Stimulated activated CD4-positive, alpha-beta T cell treated with anti-CD3 and anti-CD28 coated beads, Interleukin-15, amount 100 ng/mL, for 24 hours (primary cell): ENCODE data around the gene KRTAP4-16.
"Not testable (repeated sequence)": the region's sequence is repeated elsewhere in the genome, so short reads cannot be mapped to it uniquely, and the experiment has no call there.

Source experiments
- DNase-seq: peaks from one replicate; pipeline ENCODE4 v3.0.0-alpha.2; 2020

Gene KRTAP4-16

DNA sequence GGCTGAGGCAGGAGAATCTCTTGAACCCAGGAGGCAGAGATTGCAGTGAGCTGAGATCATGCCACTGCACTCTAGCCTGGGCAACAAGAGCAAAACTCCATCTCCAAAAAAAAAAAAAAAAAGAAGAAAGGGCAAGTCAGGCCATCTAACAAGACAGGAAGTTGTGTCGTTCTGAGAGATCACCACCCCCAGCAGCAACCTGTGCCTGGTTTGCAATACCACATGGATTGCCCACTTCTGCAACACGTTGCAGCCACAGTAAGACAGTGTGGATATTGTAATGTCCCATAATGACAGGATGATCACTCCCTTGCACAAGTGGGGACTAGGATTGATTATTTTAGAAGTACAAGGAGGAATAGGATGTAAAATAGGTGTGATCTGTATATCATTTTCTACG is 33.0 kb downstream of the KRTAP4-16 start:
- no peak for DNase-seq

DNA sequence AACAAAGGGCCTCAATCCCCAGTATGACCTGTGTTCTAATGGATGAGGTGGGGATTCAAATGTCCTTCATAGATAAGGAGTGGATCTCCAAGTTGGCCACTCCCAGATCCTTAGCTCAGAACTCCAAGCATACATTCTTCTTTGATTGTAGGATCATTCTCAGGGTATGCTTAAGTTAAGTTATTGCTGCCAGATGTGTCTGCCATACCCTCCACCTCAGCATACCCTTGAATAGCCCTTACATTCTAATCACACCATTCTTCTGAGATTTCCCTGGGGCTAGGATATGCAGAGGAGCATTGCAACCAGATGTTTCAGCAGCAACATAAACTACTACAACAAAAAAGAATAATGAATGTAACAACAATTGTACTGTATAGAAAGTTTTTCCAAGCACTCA is 34.7 kb downstream of the KRTAP4-16 start:
- DNase-seq: no peak

DNA sequence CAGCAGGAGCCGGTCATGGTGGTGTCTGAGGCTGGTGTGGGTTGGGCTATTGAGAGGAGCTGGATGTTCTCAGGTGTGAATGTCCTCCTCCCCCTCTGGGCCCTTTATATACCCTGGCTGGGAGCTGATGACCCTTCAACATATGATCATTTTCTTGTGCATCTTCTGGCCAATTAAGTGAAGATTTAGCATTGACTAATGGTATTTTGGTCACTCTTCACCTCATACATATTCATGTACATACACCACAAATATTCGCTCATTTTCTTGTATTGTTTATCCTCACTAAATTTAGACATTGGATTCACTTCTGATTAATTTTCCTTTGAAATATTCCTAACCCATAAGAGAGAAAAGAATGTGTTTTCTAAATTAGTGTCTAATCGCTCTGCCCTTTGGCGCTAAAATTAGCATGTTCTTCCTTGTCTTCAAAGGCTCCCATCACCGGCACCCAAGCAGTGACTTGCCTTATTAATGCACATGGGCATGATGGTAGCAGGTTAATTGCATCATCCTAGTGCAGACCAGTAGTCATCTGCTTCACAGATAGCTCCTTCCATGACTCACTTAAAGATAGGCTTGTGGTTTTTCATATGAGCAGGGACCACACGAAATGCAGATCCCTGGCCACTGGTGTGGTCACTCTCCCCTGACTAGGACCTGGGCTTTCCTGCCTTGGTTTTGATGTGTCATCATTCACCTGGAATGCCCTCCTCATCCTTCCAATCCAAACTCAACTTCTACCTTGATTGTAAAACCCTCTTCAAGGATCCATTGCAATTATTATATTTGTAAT is 36.0 kb downstream of the KRTAP4-16 start, which contains the start of gene KRTAP2-4:
TSS of gene KRTAP2-4 (minus strand) at position 51 of the 796 bp plus-strand sequence. CDS start at position 17, 34 bp downstream.
- no peak for DNase-seq

DNA sequence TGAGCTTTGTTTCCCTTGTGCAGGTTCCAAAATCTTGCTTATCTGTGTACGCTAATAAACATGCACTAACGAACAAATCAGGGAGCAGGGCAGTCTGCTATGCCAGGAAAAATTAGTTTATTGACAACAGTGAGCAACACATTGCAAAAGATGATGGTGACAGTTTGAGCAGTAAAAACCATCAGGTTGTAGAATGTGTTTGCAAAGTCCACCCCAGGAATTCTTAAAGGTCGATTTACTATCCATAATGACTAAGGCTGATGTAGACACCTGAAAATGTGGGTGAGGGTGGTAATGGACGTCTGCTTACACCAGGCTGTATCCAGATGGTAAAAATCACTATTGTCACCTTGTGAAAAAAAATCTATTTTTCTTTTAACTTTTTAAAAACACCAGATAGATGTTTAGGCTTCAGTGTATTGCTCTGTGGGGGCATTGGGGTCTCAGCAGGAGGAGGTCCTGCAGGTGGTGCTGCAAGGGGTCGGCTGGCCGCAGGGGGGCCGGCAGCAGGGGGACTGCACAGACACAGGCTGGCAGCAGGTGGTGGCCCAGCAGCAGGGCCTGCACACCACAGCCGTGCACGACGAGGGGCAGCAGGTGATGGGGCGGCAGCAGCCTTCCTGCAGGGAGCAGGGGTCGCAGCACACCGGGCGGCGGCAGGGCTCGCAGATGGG is 36.9 kb downstream of the KRTAP4-16 start:
- DNase-seq: not testable (repeated sequence)

DNA sequence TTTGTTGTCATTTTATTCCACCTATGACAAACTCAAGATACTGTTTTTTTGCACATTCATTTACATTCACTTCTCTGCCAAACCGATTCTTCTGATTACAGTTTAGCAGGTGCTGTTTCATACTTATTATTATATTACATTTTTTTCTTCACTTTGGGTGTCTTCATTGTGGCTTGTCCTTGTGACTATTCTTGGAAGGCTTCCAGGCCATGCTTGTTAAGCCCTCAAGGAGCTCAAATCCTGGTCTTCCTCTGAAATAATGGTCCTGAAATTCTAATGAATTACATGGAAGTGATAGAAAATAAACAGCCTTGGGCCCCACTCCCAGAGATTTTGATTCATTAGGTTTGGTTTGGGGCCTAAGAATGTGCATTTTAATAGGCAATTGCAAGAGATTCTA is 37.7 kb downstream of the KRTAP4-16 start:
- no peak for DNase-seq

DNA sequence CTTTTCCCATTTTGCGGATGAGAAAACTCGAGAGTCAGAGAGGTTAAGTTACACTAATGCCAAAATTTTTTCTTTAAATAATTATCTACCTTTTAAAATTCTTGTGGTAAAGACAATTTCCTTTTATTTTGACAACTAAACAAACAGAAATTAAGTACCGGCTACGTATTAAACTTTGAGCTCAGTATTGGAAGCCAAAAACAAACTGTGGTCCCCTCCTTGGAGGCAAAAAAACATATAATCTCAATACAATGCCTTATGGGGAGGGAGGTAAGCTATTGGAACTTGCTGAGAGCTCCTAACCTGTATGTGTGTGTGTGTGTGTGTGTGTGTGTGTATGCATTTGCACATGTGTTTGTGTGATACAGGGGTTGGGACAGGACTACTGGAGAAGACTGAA is 38.6 kb downstream of the KRTAP4-16 start:
- no peak for DNase-seq

DNA sequence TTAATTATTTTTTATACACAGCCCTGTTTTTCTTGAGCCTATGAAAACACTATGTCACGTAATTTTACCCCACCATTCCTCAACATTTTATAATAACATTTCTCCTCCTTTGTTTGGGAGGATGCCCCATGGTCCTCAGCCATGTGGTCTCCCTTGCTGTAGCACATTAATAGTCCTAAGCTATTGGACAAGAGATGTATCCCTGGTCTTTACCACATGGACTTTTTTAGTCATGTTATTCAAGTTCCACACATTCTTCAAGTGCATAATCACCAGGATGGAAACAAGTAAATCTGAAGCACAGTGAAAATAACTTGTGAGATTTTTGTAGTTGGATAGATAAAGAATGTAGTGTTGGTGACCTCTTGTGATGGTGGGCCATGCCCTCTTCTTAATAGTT is 40.0 kb downstream of the KRTAP4-16 start:
- DNase-seq: no peak

DNA sequence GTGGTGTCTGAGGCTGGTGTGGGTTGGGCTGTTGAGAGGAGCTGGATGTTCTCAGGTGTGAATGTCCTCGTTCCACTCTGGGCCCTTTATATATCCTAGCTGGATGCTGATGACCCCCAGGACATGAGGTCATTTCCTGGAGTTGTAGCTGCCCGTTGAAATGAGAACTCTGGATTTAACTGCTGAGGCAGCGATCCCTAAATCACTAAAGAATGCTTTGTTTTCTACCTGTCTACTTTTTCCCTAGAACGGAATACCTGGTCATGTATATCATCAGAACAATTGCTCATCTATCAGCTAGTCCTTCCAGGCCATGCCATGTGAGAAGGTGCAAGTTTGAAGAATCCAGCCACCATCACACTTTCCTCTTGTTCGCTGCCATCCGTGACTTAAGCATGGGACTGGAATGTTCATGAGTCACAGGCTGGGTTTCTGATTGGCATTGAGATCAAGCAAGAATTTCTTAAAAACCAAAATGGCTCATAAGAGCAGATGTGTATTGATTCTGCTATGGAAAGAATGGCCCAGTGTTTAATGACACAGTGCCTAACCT is 41.9 kb downstream of the KRTAP4-16 start, which contains the start of gene KRTAP2-3:
TSS of gene KRTAP2-3 (minus strand) at position 63 of the 553 bp plus-strand sequence. CDS start 64 bp downstream, outside the sequence.
- DNase-seq: no peak

DNA sequence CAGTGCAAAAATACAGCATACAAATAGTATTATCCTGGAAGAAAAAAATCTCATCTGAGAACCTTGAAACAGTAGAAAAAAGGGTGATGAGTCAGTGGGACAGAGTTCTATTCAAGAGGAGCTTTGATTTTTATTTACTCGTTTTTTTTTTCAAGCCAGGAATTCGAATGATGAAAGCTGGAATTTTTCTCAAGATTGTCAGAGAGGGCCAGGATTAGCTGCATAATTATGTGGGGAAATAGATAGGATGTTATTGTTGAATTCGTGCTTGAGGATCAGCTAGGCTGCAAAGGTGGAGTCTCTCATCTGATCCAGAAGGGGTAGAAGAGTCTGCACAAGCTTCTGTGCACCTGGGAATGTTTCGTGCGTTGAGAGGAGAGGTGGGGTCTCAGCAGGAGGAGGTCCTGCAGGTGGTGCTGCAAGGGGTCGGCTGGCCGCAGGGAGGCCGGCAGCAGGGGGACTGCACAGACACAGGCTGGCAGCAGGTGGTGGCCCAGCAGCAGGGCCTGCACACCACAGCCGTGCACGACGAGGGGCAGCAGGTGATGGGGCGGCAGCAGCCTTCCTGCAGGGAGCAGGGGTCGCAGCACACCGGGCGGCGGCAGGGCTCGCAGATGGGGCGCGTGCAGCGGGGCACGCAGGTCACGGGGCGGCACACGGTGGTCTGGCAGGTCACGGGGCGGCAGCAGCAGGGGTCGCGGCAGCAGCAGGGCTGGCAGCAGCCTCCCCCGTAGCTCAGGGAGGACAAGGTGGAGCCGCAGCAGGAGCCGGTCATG is 42.5 kb downstream of the KRTAP4-16 start:
- DNase-seq: not testable (repeated sequence)

DNA sequence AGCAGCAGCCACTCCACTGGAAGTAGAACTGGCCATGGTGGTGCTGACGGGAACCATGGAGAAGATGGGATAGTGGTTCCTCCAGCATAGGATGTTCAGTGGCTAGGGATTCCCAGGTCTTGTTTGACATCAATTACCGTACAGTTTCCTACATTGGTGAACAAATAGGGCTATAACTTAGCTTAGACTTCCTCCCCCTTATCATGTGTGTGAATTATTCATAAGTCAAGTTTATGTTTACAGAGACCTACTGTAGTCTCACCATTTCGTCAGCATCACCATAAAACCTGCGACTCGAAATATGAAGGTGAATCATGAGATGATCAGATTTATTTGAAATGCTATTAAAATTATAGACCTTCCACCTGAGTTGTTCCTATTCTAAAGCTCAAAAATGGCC is 43.3 kb downstream of the KRTAP4-16 start:
- DNase-seq: no peak

DNA sequence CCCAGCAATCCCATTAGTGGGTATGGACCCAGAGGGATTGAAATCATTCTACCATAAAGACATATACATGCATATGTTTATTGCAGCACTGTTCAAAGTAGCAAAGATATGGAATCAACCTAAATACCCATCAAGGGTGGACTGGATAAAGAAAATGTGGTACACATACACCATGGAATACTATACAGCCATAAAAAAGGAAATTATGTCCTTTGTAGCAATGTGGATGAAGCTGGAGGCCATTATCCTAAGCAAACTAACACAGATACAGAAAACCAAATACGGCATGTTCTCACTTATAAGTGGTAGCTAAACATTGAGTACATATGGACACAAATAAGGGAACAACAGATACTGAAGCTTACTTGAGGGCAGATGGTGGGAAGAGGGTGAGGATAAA is 44.5 kb downstream of the KRTAP4-16 start:
- no peak for DNase-seq

DNA sequence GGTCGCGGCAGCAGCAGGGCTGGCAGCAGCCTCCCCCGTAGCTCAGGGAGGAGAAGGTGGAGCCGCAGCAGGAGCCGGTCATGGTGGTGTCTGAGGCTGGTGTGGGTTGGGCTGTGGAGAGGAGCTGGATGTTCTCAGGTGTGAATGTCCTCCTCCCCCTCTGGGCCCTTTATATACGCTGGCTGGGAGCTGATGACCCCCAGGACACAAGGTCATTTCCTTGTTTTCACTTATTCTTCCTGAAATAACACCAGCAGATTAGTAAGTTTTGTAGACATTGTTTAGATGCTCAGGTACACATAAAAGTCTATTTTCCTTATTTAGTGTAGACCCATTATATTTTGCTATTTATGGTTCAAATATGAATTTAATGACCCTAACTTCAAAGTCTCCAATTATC is 46.9 kb downstream of the KRTAP4-16 start, which contains the start of gene KRTAP2-2:
TSS of gene KRTAP2-2 (minus strand) at position 101 of the 400 bp plus-strand sequence. CDS start at position 82, 19 bp downstream.
- not testable (repeated sequence) for DNase-seq

DNA sequence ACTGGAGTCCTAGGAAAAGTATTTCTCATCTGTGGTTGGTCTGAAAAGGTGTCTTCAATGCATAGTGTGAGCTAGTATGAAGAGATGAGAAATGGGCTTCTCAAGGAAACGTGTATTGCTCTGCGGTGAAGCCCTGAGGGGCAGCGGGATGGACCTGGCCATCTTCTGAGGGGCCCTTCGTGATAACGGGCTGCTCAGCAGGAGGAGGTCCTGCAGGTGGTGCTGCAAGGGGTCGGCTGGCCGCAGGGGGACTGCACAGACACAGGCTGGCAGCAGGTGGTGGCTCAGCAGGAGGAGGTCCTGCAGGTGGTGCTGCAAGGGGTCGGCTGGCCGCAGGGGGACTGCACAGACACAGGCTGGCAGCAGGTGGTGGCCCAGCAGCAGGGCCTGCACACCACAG is 47.5 kb downstream of the KRTAP4-16 start:
- not testable (repeated sequence) for DNase-seq

DNA sequence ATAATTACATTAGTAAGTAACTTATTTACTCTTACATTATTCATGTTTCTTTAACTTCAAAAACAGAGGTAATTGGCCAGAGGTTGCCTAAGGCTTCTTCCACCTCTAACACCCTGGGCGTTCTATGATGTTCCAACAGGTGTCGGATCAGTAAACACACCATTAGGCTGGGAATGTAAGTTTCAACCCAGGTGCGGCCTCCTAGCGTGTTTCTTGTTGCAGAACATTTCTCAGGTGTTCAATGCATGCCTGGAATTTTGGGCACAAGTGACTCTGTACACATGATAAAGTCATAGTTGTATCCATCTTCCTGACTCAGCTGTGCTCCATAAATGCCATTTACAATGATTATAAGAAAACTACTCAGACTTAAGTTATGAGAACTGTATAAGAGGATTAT is 48.0 kb downstream of the KRTAP4-16 start:
- DNase-seq: no peak

DNA sequence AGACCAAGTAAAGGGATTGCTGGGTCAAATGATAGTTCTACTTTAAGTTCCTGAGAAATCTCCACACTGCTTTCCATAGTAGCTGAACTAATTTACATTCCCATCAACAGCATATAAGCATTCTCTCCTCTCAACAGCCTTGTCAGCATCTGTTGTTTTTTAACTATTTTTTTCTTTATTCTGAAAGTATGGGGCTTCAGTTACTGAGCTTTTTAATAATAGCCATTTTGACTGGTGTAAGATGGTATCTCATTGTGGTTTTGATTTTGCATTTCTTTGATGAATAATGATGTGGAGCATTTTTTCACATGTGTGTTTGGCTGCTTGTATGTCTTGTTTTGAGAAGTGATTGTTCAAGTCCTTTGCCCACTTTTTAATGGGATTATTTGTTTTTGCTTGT is 49.4 kb downstream of the KRTAP4-16 start:
- no peak for DNase-seq
